ENCODE results near the gene C6orf132.

Gene C6orf132

DNA sequence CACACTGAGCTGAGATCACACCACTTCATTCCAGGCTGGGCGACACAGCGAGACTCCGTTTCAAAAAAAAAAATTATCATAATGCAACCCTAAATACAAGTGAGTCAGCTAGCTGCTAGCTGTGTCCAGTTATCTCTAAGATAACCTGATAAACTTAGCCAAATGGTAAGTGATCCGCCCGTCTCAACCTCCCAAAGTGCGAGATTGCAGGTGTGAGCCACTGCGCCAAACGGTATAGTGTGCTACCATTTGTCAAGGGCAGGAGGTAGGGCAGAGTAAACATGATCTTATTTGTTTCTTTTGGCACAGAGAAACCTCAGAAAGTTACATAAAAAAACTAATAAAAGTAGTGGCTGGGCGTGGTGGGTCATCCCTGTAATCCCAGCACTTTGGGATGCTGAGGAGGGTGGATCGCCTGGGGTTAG lies 4.7 kb upstream of the C6orf132 start:
- no peak overlapping the region for H3K27ac ChIP-seq (ENCODE audit: low read depth, low read length, poor library complexity, severe bottlenecking)
- no peak overlapping the region for H3K4me3 ChIP-seq (ENCODE audit: low read depth, low read length, poor library complexity, severe bottlenecking)
- peaks cover 6% of the 10 kb centered on the region; the same call in 1 of the 2 replicates for H3K27me3 ChIP-seq (ENCODE audit: insufficient read depth, low read length)
- H3K9me3 ChIP-seq (ENCODE audit: low read length): no peaks in the 10 kb centered on the region
- no peaks in the 10 kb centered on the region for H3K4me1 ChIP-seq (ENCODE audit: insufficient read depth, low read length, severe bottlenecking)
- no peak overlapping the region for H2AFZ ChIP-seq (ENCODE audit: low read length)
- no peaks in the 10 kb centered on the region for H3F3A ChIP-seq (ENCODE audit: insufficient read depth, low read length)
- no peaks in the 10 kb centered on the region for H4K20me1 ChIP-seq (ENCODE audit: insufficient read depth, low read length)
- H3K4me2 ChIP-seq (ENCODE audit: low read length): no peak overlapping the region
- no peaks in the 10 kb centered on the region for H3K79me2 ChIP-seq (ENCODE audit: insufficient read depth, low read length)
- H3K9ac ChIP-seq (ENCODE audit: low read length): no peak overlapping the region
- H3K36me3 ChIP-seq (ENCODE audit: insufficient read depth, low read length): no peaks in the 10 kb centered on the region
- no peaks in the 10 kb centered on the region for H3K9me2 ChIP-seq (ENCODE audit: low read depth, low read length)
- TF ChIP-seq, protein P1, sequence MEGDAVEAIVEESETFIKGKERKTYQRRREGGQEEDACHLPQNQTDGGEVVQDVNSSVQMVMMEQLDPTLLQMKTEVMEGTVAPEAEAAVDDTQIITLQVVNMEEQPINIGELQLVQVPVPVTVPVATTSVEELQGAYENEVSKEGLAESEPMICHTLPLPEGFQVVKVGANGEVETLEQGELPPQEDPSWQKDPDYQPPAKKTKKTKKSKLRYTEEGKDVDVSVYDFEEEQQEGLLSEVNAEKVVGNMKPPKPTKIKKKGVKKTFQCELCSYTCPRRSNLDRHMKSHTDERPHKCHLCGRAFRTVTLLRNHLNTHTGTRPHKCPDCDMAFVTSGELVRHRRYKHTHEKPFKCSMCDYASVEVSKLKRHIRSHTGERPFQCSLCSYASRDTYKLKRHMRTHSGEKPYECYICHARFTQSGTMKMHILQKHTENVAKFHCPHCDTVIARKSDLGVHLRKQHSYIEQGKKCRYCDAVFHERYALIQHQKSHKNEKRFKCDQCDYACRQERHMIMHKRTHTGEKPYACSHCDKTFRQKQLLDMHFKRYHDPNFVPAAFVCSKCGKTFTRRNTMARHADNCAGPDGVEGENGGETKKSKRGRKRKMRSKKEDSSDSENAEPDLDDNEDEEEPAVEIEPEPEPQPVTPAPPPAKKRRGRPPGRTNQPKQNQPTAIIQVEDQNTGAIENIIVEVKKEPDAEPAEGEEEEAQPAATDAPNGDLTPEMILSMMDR (IDR thresholded peaks at IDR 0.05; ENCODE audit: low read length): no peak
- TF ChIP-seq EZH2 (IDR thresholded peaks at IDR 0.05; ENCODE audit: borderline replicate concordance, low read length): no peak

GRCh38 chr6:42141603-42142117 lies 760 bp downstream of the C6orf132 start:
- Histone ChIP-seq H2AFZ (ENCODE audit: low read length) (no peak overlapping the region), H3K27ac (ENCODE audit: low read depth, low read length, poor library complexity, severe bottlenecking) (no peak overlapping the region), H3K4me2 (ENCODE audit: low read length) (no peak overlapping the region)

DNA sequence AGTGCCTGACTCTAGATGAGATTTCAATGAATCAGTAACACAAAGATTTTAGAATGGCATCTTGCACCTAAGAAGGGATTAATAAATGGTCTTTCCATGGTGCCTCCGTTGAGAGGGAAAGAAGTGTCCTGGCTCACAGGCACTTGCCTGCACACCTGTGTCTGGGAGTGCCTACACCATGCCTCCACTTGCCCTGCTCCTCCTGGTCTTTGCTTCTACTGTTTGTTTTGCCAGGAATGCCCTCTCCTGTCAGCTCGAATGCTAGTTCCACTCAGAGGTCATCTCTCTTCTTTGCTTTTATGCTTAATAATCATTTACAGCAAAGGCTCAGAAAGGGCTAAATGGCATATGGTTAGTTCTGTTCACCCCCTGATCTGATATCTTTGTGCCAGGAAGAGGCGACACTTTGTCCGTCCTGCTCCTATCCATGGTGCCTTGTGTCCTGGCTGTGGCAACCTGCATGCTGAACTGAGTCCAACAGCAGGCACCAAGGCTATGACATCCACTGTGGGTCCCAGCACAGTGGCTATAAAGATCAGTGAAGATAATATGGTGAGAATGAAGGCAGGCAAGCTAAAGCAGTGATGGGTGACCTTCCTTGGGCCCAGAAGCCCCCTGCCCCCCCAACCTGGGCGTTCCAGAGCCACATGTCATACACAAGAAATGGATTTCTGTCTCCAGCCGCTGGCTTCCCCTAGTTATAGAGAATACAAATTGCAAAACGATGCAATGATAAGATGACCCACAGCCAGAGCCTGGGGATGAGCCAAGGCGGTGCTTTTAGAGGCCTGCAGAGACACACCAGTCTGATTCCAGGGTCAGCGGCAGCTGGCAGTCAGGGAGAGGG lies 1.4 kb downstream of the C6orf132 start:
- no peak overlapping the region for H3K4me2 ChIP-seq (ENCODE audit: low read length)
- no peaks in the 10 kb centered on the region for H4K20me1 ChIP-seq (ENCODE audit: insufficient read depth, low read length)
- no peaks in the 10 kb centered on the region for H3F3A ChIP-seq (ENCODE audit: insufficient read depth, low read length)
- no peak overlapping the region for H3K27ac ChIP-seq (ENCODE audit: low read depth, low read length, poor library complexity, severe bottlenecking)
- no peaks in the 10 kb centered on the region for H3K9me2 ChIP-seq (ENCODE audit: low read depth, low read length)
- no peaks in the 10 kb centered on the region for H3K79me2 ChIP-seq (ENCODE audit: insufficient read depth, low read length)
- H3K9me3 ChIP-seq (ENCODE audit: low read length): no peaks in the 10 kb centered on the region
- no peak overlapping the region for H3K4me3 ChIP-seq (ENCODE audit: low read depth, low read length, poor library complexity, severe bottlenecking)
- no peak overlapping the region for H2AFZ ChIP-seq (ENCODE audit: low read length)
- peaks cover 16% of the 10 kb centered on the region for H3K4me1 ChIP-seq (ENCODE audit: insufficient read depth, low read length, severe bottlenecking)
- no peaks in the 10 kb centered on the region for H3K36me3 ChIP-seq (ENCODE audit: insufficient read depth, low read length)
- no peak overlapping the region for H3K9ac ChIP-seq (ENCODE audit: low read length)
- peaks cover 6% of the 10 kb centered on the region; the same call in 1 of the 2 replicates for H3K27me3 ChIP-seq (ENCODE audit: insufficient read depth, low read length)
- TF ChIP-seq EZH2 (IDR thresholded peaks at IDR 0.05; ENCODE audit: borderline replicate concordance, low read length): no peak
- TF ChIP-seq, protein P1 (IDR thresholded peaks at IDR 0.05; ENCODE audit: low read length): no peak

More at GRCh38 chr6:42141603-42142117, 760 bp downstream of the C6orf132 start:
- no peaks in the 10 kb centered on the region for H4K20me1 ChIP-seq (ENCODE audit: insufficient read depth, low read length)
- H3K9ac ChIP-seq (ENCODE audit: low read length): no peak overlapping the region
- no peaks in the 10 kb centered on the region for H3K9me2 ChIP-seq (ENCODE audit: low read depth, low read length)
- peaks cover 6% of the 10 kb centered on the region; the same call in 1 of the 2 replicates for H3K27me3 ChIP-seq (ENCODE audit: insufficient read depth, low read length)
- H3K4me3 ChIP-seq (ENCODE audit: low read depth, low read length, poor library complexity, severe bottlenecking): no peak overlapping the region
- H3K79me2 ChIP-seq (ENCODE audit: insufficient read depth, low read length): no peaks in the 10 kb centered on the region
- H3F3A ChIP-seq (ENCODE audit: insufficient read depth, low read length): no peaks in the 10 kb centered on the region
- TF ChIP-seq, protein P1 (IDR thresholded peaks at IDR 0.05; ENCODE audit: low read length): no peak
- no peak for TF ChIP-seq EZH2 (IDR thresholded peaks at IDR 0.05; ENCODE audit: borderline replicate concordance, low read length)
- H3K36me3 ChIP-seq (ENCODE audit: insufficient read depth, low read length): no peaks in the 10 kb centered on the region
- H3K9me3 ChIP-seq (ENCODE audit: low read length): no peaks in the 10 kb centered on the region
- peaks cover 10% of the 10 kb centered on the region for H3K4me1 ChIP-seq (ENCODE audit: insufficient read depth, low read length, severe bottlenecking)

All from OCI-LY1 (cell line).